GM12878 (cell line): Measurements from ENCODE around the gene CENPS. TPM values are rescaled to one million over a fixed set of nuclear protein-coding genes. Genes with fewer than 3 reads are reported as not detected.

Source experiments
- ATAC-seq: fragments of 200-7000 bp; cut with Tn5 transposase; 3 replicates; pipeline ENCODE4 v1.9.1; 2020; ENCODE audit warnings: mild to moderate bottlenecking, moderate library complexity
- BruUV-seq: library from RNA; stranded (reverse); fragments of 400-500 nt; replicated peaks from 2 replicates; lab custom pipeline; 2021; lab: Mats Ljungman, UMichigan
- CTCF ChIA-PET: fragments of 300-600 bp; sonication (Branson Sonifier 250); formaldehyde crosslinking; extraction: SDS; loops from one replicate; lab custom pipeline; 2021; ENCODE audit warnings: inconsistent platforms; lab: Yijun Ruan, JAX
- POLR2A ChIA-PET: fragments of 350-600 bp; formaldehyde crosslinking; extraction: SDS; loops from one replicate; lab custom pipeline; 2021; ENCODE audit warnings: inconsistent platforms; lab: Charles Lee
- RAD21 ChIA-PET: fragments of 300-600 bp; sonication (Branson Sonifier 250); formaldehyde crosslinking; loops from one replicate; lab custom pipeline; 2023; ENCODE audit warnings: antibody characterized with exemption; ENCODE audit not compliant: unreplicated experiment; lab: Charles Lee
- SMC1A ChIA-PET: fragments of 300-600 bp; sonication (Branson Sonifier 250); formaldehyde crosslinking; loops from one replicate; lab custom pipeline; 2023; ENCODE audit not compliant: unreplicated experiment, uncharacterized antibody; lab: Charles Lee
- DNase-seq: peaks from one replicate; pipeline ENCODE4 v3.0.0-alpha.2; 2011; ENCODE audit warnings: low read depth, low spot score
- FAIRE-seq: peaks from 3 replicates; lab custom pipeline; 2011; peaks lifted over from hg19 to GRCh38; lab: Jason Lieb, UNC
- H2AFZ ChIP-seq: 2 replicates; pipeline ENCODE4 v1.6.0; 2011; ENCODE audit warnings: low read depth, low read length, control low read depth; ENCODE audit not compliant: control insufficient read depth
- H3K27ac ChIP-seq: 2 replicates; pipeline ENCODE4 v1.5.1; 2011; ENCODE audit warnings: control low read depth; ENCODE audit not compliant: control insufficient read depth, insufficient read depth
- H3K27me3 ChIP-seq, 2 experiments: replicated peaks in 1 of 2; 2 replicates each; pipeline versions ENCODE4 v1.6.0 to v1.6.1; 2011; ENCODE audit warnings: low read length in 1 of 2; ENCODE audit not compliant: control insufficient read depth in 2 of 2, insufficient read depth in 2 of 2
- H3K36me3 ChIP-seq, 2 experiments: 2 replicates each; pipeline ENCODE4 v1.5.1; 2011; ENCODE audit warnings: low read length in 1 of 2; ENCODE audit not compliant: control insufficient read depth in 2 of 2, insufficient read depth in 2 of 2
- H3K4me1 ChIP-seq: 2 replicates; pipeline ENCODE4 v1.6.1; 2011; ENCODE audit warnings: mild to moderate bottlenecking, low read length, moderate library complexity, mixed read lengths; ENCODE audit not compliant: control insufficient read depth, insufficient read depth
- H3K4me2 ChIP-seq: 2 replicates; pipeline ENCODE4 v1.6.0; 2011; ENCODE audit warnings: control low read depth; ENCODE audit not compliant: control insufficient read depth, insufficient read depth
- H3K4me3 ChIP-seq: fragments of 200-600 bp; sonication (generic); 2 replicates; pipeline ENCODE4 v1.5.1; 2016
- H3K79me2 ChIP-seq: 2 replicates; pipeline ENCODE4 v1.6.0; 2011; ENCODE audit warnings: low read length; ENCODE audit not compliant: control insufficient read depth, insufficient read depth
- H3K9ac ChIP-seq: 2 replicates; pipeline ENCODE4 v1.8.0; 2011; ENCODE audit warnings: low read length, control low read depth, mixed read lengths; ENCODE audit not compliant: control insufficient read depth, insufficient read depth
- H3K9me3 ChIP-seq: replicated peaks from 3 replicates; pipeline ENCODE4 v1.5.1; 2011; ENCODE audit warnings: mild to moderate bottlenecking, low read length; ENCODE audit not compliant: control insufficient read depth, insufficient read depth
- H4K20me1 ChIP-seq: 2 replicates; pipeline ENCODE4 v1.6.0; 2011; ENCODE audit not compliant: control insufficient read depth, insufficient read depth
- BMI1 ChIP-seq: fragments of 450-650 bp; IDR thresholded peaks from 2 replicates; pipeline ENCODE4 v1.6.1; 2016; ENCODE audit warnings: mild to moderate bottlenecking, moderate library complexity, borderline replicate concordance
- CBFB ChIP-seq: IDR thresholded peaks from 2 replicates; pipeline ENCODE4 v1.6.1; 2016; ENCODE audit warnings: antibody characterized with exemption, low read depth
- E2F4 ChIP-seq: IDR thresholded peaks from 2 replicates; pipeline ENCODE4 v1.6.1; 2012; ENCODE audit warnings: low read depth, low read length, improper control_type of control experiment
- E4F1 ChIP-seq: fragments of 450-650 bp; IDR thresholded peaks from 2 replicates; pipeline ENCODE4 v1.6.1; 2018; ENCODE audit warnings: borderline replicate concordance, mild to moderate bottlenecking; ENCODE audit not compliant: partially characterized antibody
- KDM1A ChIP-seq: fragments of 200-600 bp; sonication (generic); IDR thresholded peaks from 2 replicates; pipeline ENCODE4 v1.6.1; 2016; ENCODE audit warnings: borderline replicate concordance
- MTA2 ChIP-seq: fragments of 450-650 bp; IDR thresholded peaks from 2 replicates; pipeline ENCODE4 v1.6.1; 2016; ENCODE audit warnings: low read depth, mild to moderate bottlenecking, moderate library complexity
- PAX8 ChIP-seq: fragments of 450-650 bp; IDR thresholded peaks from 2 replicates; pipeline ENCODE4 v1.6.1; 2017; ENCODE audit warnings: mild to moderate bottlenecking, moderate library complexity
- POLR2AphosphoS5 ChIP-seq: IDR thresholded peaks from 2 replicates; pipeline ENCODE4 v1.6.1; 2011; ENCODE audit warnings: mild to moderate bottlenecking, low read length, inconsistent platforms
- RAD21 ChIP-seq: IDR thresholded peaks from 2 replicates; pipeline ENCODE4 v1.6.1; 2011; ENCODE audit warnings: mild to moderate bottlenecking, low read depth, low read length, moderate library complexity; ENCODE audit not compliant: insufficient read depth
- RELA ChIP-seq: fragments of 450-650 bp; IDR thresholded peaks from 2 replicates; pipeline ENCODE4 v1.8.0; 2014; ENCODE audit warnings: borderline replicate concordance; ENCODE audit not compliant: partially characterized antibody
- RUNX3 ChIP-seq: IDR thresholded peaks from 2 replicates; pipeline ENCODE4 v1.6.1; 2012; ENCODE audit warnings: low read length, inconsistent platforms
- SPI1 ChIP-seq: IDR thresholded peaks from 2 replicates; pipeline ENCODE4 v1.6.1; 2011; ENCODE audit warnings: low read depth, mild to moderate bottlenecking, low read length, moderate library complexity, borderline replicate concordance; ENCODE audit not compliant: insufficient read depth
- SRF ChIP-seq, 2 experiments: IDR thresholded peaks; 2 replicates each; pipeline ENCODE4 v1.6.1; 2011; ENCODE audit warnings: low read depth in 2 of 2, low read length in 2 of 2, mild to moderate bottlenecking in 1 of 2, moderate library complexity in 1 of 2
- WRNIP1 ChIP-seq: IDR thresholded peaks from 2 replicates; pipeline ENCODE4 v1.6.1; 2011; ENCODE audit warnings: low read depth, low read length, improper control_type of control experiment, borderline replicate concordance
- ZNF622 ChIP-seq: fragments of 450-650 bp; IDR thresholded peaks from 2 replicates; pipeline ENCODE4 v1.6.1; 2017; ENCODE audit warnings: mild to moderate bottlenecking, inconsistent platforms
- ZSCAN29 ChIP-seq: fragments of 450-650 bp; IDR thresholded peaks from 2 replicates; pipeline ENCODE4 v1.6.1; 2017; ENCODE audit warnings: mild to moderate bottlenecking, moderate library complexity
- WGBS: methylation state at CpG from one replicate; pipeline ENCODE4 v1.1.6; 2016; ENCODE audit warnings: low lambda C conversion rate; ENCODE audit not compliant: insufficient replicate concordance, insufficient coverage; ENCODE audit errors: missing lambda C conversion rate; 5-methylcytosine and 5-hydroxymethylcytosine counted together
- in situ Hi-C: fragments of 300-500 bp; cut with MboI; formaldehyde crosslinking; loops from 9 replicates; pipeline ENCODE4 v1.14.3; 2018; ENCODE audit warnings: mixed read lengths
- intact Hi-C: fragments of 100-400 bp; cut with micrococcal nuclease; formaldehyde crosslinking; loops from one replicate; pipeline ENCODE4 v1.14.2; 2022; ENCODE audit not compliant: unreplicated experiment
- polyA plus RNA-seq, 11 experiments: library from polyadenylated mRNA; depleted of rRNA in 4 of 11; unstranded in 6 of 11; stranded (reverse) in 5 of 11; fragments of >200 nt; fragmentation: Nextera tagmentation in 4 of 11; fragmentation: Illumina TruSeq in 1 of 11; extraction: Ambion mirVana in 4 of 11; extraction: Trizol in 1 of 11; gene quantifications; 1 replicate in 1 of 11; 2 replicates in 10 of 11; pipeline versions ENCODE4 v1.2.1 to v1.2.3, GENCODE V29; 2011 to 2016; ENCODE audit warnings: inconsistent platforms in 2 of 11, missing spikeins in 2 of 11, low read depth in 1 of 11
- total RNA-seq, 4 experiments: library from RNA; depleted of rRNA in 3 of 4; stranded (reverse); fragments of >200 nt in 3 of 4; fragmentation: Illumina TruSeq in 1 of 4; extraction: Trizol in 1 of 4; gene quantifications; 2 replicates each; pipeline versions ENCODE4 v1.2.1 to v1.2.3, GENCODE V29; 2013 to 2021

Gene CENPS
- total and polyA plus RNA-seq, 10 of the 15 experiments (the other 5 are each of a cell fraction or from before 2014, with no cell fraction given): 9.4 to 51.7 (median 16.7) TPM

GRCh38 chr1:10480614-10481013, 50.4 kb downstream of the CENPS start:
- Histone ChIP-seq H4K20me1 (no peaks in the 10 kb centered on the region), H3K27ac (no peak overlapping the region), H3K4me3 (no peak overlapping the region), H2AFZ (no peak overlapping the region), H3K36me3 (no peaks in the 10 kb centered on the region), H3K4me1 (peaks cover 5% of the 10 kb centered on the region), H3K9ac (no peak overlapping the region), H3K4me2 (no peak overlapping the region), H3K79me2 (peaks cover 27% of the 10 kb centered on the region), H3K9me3 (no peaks in the 10 kb centered on the region), H3K27me3 (no peaks in the 10 kb centered on the region)
- ChIA-PET SMC1A (no interaction called here), RAD21 (no interaction called here), CTCF (interaction anchor here (1.7 kb wide), 1 partner anchor 14 kb away, joined by 5 read pairs; no protein-coding TSS in a partner anchor), POLR2A (no interaction called here)
- TF ChIP-seq POLR2AphosphoS5 (no peak), SPI1 (no peak), KDM1A (no peak)
- BruUV-seq: no TSS peak
- WGBS: 100% methylated on average over 2 of the region's 2 CpGs
- no peak for ATAC-seq
- no peak for FAIRE-seq
- intact Hi-C loops: no loop called here
- DNase-seq: no peak
- in situ Hi-C loops: no loop called here

- Histone ChIP-seq H3K79me2 (peaks cover 11% of the 10 kb centered on the region), H4K20me1 (no peaks in the 10 kb centered on the region), H3K27ac (no peak overlapping the region), H3K27me3 (no peaks in the 10 kb centered on the region), H2AFZ (no peak overlapping the region), H3K9me3 (no peaks in the 10 kb centered on the region), H3K36me3 (peaks cover 0 to 3% of the 10 kb centered on the region in 2 experiments; a peak in 1 of 4 replicates), H3K4me1 (no peaks in the 10 kb centered on the region), H3K9ac (no peak overlapping the region), H3K4me3 (no peak overlapping the region), H3K4me2 (no peak overlapping the region)
- ATAC-seq (no peak), FAIRE-seq (no peak), DNase-seq (no peak)
- 91% methylated on average over 6 of the region's 6 CpGs for WGBS
- ChIA-PET POLR2A (no interaction called here), CTCF (interaction anchor here (0.7 to 3.4 kb wide), 3 partner anchors 10 to 69 kb away, joined by 3 to 19 read pairs (median 5); no protein-coding TSS in a partner anchor), RAD21 (interaction anchor here (0.7 kb wide), 1 partner anchor 15 kb away, joined by 4 read pairs; no protein-coding TSS in a partner anchor), SMC1A (interaction anchor here (2.8 kb wide), 1 partner anchor 10 kb away, joined by 12 read pairs; no protein-coding TSS in a partner anchor)
- intact Hi-C loops (no loop called here), in situ Hi-C loops (no loop called here)
- no TSS peak for BruUV-seq
- TF ChIP-seq E4F1: no peak
- TF ChIP-seq ZNF622: no peak
- TF ChIP-seq KDM1A: no peak
- no peak for TF ChIP-seq RUNX3
- TF ChIP-seq MTA2: no peak
- TF ChIP-seq WRNIP1: no peak
- TF ChIP-seq SRF (IDR thresholded peaks at IDR 0.05; ENCODE audit: low read depth in 2 of 2, low read length in 2 of 2): no peak
- TF ChIP-seq RELA: no peak
- no peak for TF ChIP-seq RAD21
- no peak for TF ChIP-seq CBFB
- TF ChIP-seq E2F4: no peak
- no peak for TF ChIP-seq PAX8
- TF ChIP-seq ZSCAN29: no peak
- no peak for TF ChIP-seq BMI1
Observed at GRCh38 chr1:10484521-10484920, 54.3 kb downstream of the CENPS start.
